ENCODE data around the gene PAM.

DNA sequence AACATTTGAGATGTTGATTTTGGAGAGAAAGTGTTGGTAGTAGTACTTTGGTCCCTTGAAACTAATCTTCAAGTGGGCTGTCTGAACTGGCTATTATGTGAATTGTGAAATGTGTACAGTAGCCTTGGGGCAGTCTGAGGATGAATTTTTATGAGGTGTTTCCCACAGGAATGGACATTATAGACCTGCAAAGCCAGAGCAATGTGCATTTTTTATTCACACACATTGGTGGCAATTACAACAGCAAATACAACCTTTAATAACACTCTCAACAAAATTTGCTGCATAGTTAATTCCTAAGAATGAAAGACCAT is 147.0 kb downstream of the PAM start:
- TF ChIP-seq, protein P1, sequence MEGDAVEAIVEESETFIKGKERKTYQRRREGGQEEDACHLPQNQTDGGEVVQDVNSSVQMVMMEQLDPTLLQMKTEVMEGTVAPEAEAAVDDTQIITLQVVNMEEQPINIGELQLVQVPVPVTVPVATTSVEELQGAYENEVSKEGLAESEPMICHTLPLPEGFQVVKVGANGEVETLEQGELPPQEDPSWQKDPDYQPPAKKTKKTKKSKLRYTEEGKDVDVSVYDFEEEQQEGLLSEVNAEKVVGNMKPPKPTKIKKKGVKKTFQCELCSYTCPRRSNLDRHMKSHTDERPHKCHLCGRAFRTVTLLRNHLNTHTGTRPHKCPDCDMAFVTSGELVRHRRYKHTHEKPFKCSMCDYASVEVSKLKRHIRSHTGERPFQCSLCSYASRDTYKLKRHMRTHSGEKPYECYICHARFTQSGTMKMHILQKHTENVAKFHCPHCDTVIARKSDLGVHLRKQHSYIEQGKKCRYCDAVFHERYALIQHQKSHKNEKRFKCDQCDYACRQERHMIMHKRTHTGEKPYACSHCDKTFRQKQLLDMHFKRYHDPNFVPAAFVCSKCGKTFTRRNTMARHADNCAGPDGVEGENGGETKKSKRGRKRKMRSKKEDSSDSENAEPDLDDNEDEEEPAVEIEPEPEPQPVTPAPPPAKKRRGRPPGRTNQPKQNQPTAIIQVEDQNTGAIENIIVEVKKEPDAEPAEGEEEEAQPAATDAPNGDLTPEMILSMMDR (conservative IDR thresholded peaks at IDR 0.05; ENCODE audit: low read depth, low read length), result no peak
- no peak for TF ChIP-seq EZH2 (IDR thresholded peaks at IDR 0.05; ENCODE audit: borderline replicate concordance, low read depth, low read length, poor library complexity, severe bottlenecking)

Data from A673 (cell line).